Measurements from ENCODE around the gene DHCR24.

GRCh38 chr1:54863267-54863665, 23.7 kb downstream of the DHCR24 start:
- TF ChIP-seq, protein P1, sequence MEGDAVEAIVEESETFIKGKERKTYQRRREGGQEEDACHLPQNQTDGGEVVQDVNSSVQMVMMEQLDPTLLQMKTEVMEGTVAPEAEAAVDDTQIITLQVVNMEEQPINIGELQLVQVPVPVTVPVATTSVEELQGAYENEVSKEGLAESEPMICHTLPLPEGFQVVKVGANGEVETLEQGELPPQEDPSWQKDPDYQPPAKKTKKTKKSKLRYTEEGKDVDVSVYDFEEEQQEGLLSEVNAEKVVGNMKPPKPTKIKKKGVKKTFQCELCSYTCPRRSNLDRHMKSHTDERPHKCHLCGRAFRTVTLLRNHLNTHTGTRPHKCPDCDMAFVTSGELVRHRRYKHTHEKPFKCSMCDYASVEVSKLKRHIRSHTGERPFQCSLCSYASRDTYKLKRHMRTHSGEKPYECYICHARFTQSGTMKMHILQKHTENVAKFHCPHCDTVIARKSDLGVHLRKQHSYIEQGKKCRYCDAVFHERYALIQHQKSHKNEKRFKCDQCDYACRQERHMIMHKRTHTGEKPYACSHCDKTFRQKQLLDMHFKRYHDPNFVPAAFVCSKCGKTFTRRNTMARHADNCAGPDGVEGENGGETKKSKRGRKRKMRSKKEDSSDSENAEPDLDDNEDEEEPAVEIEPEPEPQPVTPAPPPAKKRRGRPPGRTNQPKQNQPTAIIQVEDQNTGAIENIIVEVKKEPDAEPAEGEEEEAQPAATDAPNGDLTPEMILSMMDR (IDR thresholded peaks at IDR 0.05) = no peak
- no peak for TF ChIP-seq POLR2A (IDR thresholded peaks at IDR 0.05)

Measured in body of pancreas (tissue), 4 donors.